ENCODE data around the gene GPD1. TPM values are rescaled to one million over a fixed set of nuclear protein-coding genes. Genes with fewer than 3 reads are reported as not detected.
"Not testable (repeated sequence)": the region's sequence is repeated elsewhere in the genome, so short reads cannot be mapped to it uniquely, and the experiment has no call there.

Gene GPD1
- total RNA-seq, 1 experiment from 2014 or later: 1.4 TPM

- DNase-seq (ENCODE audit: low read depth, low spot score); in situ Hi-C loops (cut with HindIII; ENCODE audit: low pct_unique_long_range_greater_than_20kb, low sequenced_read_pairs): not testable (repeated sequence)
These were observed 44.2 kb downstream of the GPD1 start for GRCh38 chr12:50148011-50148410.

GRCh38 chr12:50149311-50149710 is 45.5 kb downstream of the GPD1 start:
- in situ Hi-C loops (cut with HindIII; ENCODE audit: low pct_unique_long_range_greater_than_20kb, low sequenced_read_pairs): no loop called here
- DNase-seq (ENCODE audit: low read depth, low spot score): no peak

- in situ Hi-C loops (cut with HindIII; ENCODE audit: low pct_unique_long_range_greater_than_20kb, low sequenced_read_pairs): no loop called here
- no peak for DNase-seq (ENCODE audit: low read depth, low spot score)
These were observed 47.4 kb downstream of the GPD1 start for GRCh38 chr12:50151047-50151687.

GRCh38 chr12:50154947-50155346 is 51.1 kb downstream of the GPD1 start:
- DNase-seq (ENCODE audit: low read depth, low spot score); in situ Hi-C loops (cut with HindIII; ENCODE audit: low pct_unique_long_range_greater_than_20kb, low sequenced_read_pairs): not testable (repeated sequence)

- in situ Hi-C loops (cut with HindIII; ENCODE audit: low pct_unique_long_range_greater_than_20kb, low sequenced_read_pairs): no loop called here
- DNase-seq (ENCODE audit: low read depth, low spot score): no peak
These were observed 52.8 kb downstream of the GPD1 start for GRCh38 chr12:50156641-50157040.

- no peak for DNase-seq (ENCODE audit: low read depth, low spot score)
- in situ Hi-C loops (cut with HindIII; ENCODE audit: low pct_unique_long_range_greater_than_20kb, low sequenced_read_pairs): no loop called here
These were observed 53.5 kb downstream of the GPD1 start for GRCh38 chr12:50157259-50157658.

- DNase-seq (ENCODE audit: low read depth, low spot score): no peak
- in situ Hi-C loops (cut with HindIII; ENCODE audit: low pct_unique_long_range_greater_than_20kb, low sequenced_read_pairs): no loop called here
These were observed 56.8 kb downstream of the GPD1 start for GRCh38 chr12:50160643-50161042.

Other genes with a start within 250 kb of the GPD1 start
- gene FAIM2, start 200.1 kb upstream of the GPD1 start, total RNA-seq (2014; rRNA removed; shearing (Covaris generic)): not detected in 2 replicates
- not detected in 2 replicates for gene AQP2, start 153.3 kb upstream of the GPD1 start, total RNA-seq (2014; rRNA removed; shearing (Covaris generic))
- gene AQP5, start 142.1 kb upstream of the GPD1 start, total RNA-seq (2014; rRNA removed; shearing (Covaris generic)): not detected in 2 replicates
- 0.08 TPM in 1 of 2 replicates, not detected in the other for gene AQP6, start 131.1 kb upstream of the GPD1 start, total RNA-seq (2014; rRNA removed; shearing (Covaris generic))
- gene RACGAP1, start 78.5 kb upstream of the GPD1 start, total RNA-seq (2014; rRNA removed; shearing (Covaris generic)): 60.3 and 65.2 TPM in 2 replicates
- gene ASIC1, start 46.4 kb upstream of the GPD1 start, total RNA-seq (2014; rRNA removed; shearing (Covaris generic)): 4.7 and 5.2 TPM in 2 replicates
- gene SMARCD1, start 18.7 kb upstream of the GPD1 start, total RNA-seq (2014; rRNA removed; shearing (Covaris generic)): 80.3 and 90.6 TPM in 2 replicates
- 60.3 and 75.7 TPM in 2 replicates for gene COX14, start 8.2 kb downstream of the GPD1 start, total RNA-seq (2014; rRNA removed; shearing (Covaris generic))
- 15.2 and 29.0 TPM in 2 replicates for gene CERS5, start 63.4 kb downstream of the GPD1 start, total RNA-seq (2014; rRNA removed; shearing (Covaris generic))
- gene LIMA1, start 179.5 kb downstream of the GPD1 start, total RNA-seq (2014; rRNA removed; shearing (Covaris generic)): 48.5 and 53.5 TPM in 2 replicates

Measured in SK-MEL-5 (cell line).